GM12874 (cell line): ENCODE results near the gene UNC5A.

ENCODE experiments used
- CTCF ChIP-seq: IDR thresholded peaks from 2 replicates; pipeline ENCODE4 v1.5.1; 2011; ENCODE audit warnings: low read depth, mild to moderate bottlenecking, control low read depth, low read length, moderate library complexity; ENCODE audit not compliant: insufficient read depth

Gene UNC5A

GRCh38 chr5:176889321-176890280 lies 79.2 kb downstream of the UNC5A start:
- TF ChIP-seq CTCF = no peak

GRCh38 chr5:176890455-176891330 lies 80.3 kb downstream of the UNC5A start:
- no peak for TF ChIP-seq CTCF

- no peak for TF ChIP-seq CTCF
Measured at GRCh38 chr5:176891331-176891958, 81.1 kb downstream of the UNC5A start.

GRCh38 chr5:176892663-176893062 lies 82.3 kb downstream of the UNC5A start:
- TF ChIP-seq CTCF = no peak

GRCh38 chr5:176894298-176894697 lies 83.9 kb downstream of the UNC5A start:
- no peak for TF ChIP-seq CTCF

GRCh38 chr5:176895831-176896230 lies 85.5 kb downstream of the UNC5A start:
- TF ChIP-seq CTCF = no peak

GRCh38 chr5:176897263-176897662 lies 86.9 kb downstream of the UNC5A start:
- TF ChIP-seq CTCF = no peak
